Activated T-helper 2 cell treated with anti-CD3 and anti-CD28 coated beads, Interferon-gamma antibody, Interleukin-2, Interleukin-4, amounts not matched to agents 10 μg/mL and 5 μg/mL and 100 μg/mL, durations not matched to agents 14 hours and 24 hours and 36 hours (primary cell): ENCODE data around the gene ENDOG. TPM values are rescaled to one million over a fixed set of nuclear protein-coding genes. Genes with fewer than 3 reads are reported as not detected.
"Not testable (repeated sequence)": the region's sequence is repeated elsewhere in the genome, so short reads cannot be mapped to it uniquely, and the experiment has no call there.

Experiments used
- DNase-seq: peaks from one replicate; pipeline ENCODE4 v3.0.0; 2021; ENCODE audit warnings: low spot score
- H3K27ac Mint-ChIP-seq: one replicate; pipeline ENCODE4 v1.8.0; 2021; ENCODE audit warnings: mixed read lengths
- H3K27me3 Mint-ChIP-seq: one replicate; pipeline ENCODE4 v1.8.0; 2021; ENCODE audit warnings: low read depth, mixed read lengths
- H3K36me3 Mint-ChIP-seq: one replicate; pipeline ENCODE4 v1.8.0; 2021; ENCODE audit warnings: low read depth, mixed read lengths
- H3K4me1 Mint-ChIP-seq: one replicate; pipeline ENCODE4 v1.8.0; 2021; ENCODE audit warnings: low read depth, mixed read lengths
- H3K4me3 Mint-ChIP-seq: one replicate; pipeline ENCODE4 v1.8.0; 2021; ENCODE audit warnings: low read depth, mild to moderate bottlenecking, moderate library complexity, mixed read lengths
- H3K9me3 Mint-ChIP-seq: one replicate; pipeline ENCODE4 v1.8.0; 2021; ENCODE audit warnings: mixed read lengths
- intact Hi-C: fragments of 100-400 bp; cut with micrococcal nuclease; formaldehyde crosslinking; loops from one replicate; pipeline ENCODE4 v1.15.1; 2023
- total RNA-seq: library from RNA; stranded (reverse); gene quantifications from 2 replicates; pipeline ENCODE4 v1.2.3, GENCODE V29; 2022

ENDOG gene
- total RNA-seq, 1 donor from 2014 or later: 21.7 TPM

GRCh38 chr9:128786681-128787601 is 31.4 kb upstream of the ENDOG start, which contains the start of gene TBC1D13:
TBC1D13 (plus strand) TSS chr9:128787253; CDS start chr9:128787354, 101 bp downstream.
- peaks cover 20% of the 10 kb centered on the region for H3K4me1 Mint-ChIP-seq
- peak; percentile 86 for DNase-seq
- H3K36me3 Mint-ChIP-seq: peaks cover 8% of the 10 kb centered on the region
- intact Hi-C loops: loop anchor here (1.0 kb wide), 3 partner anchors 16 to 95 kb away; partner anchors contain the start of genes LRRC8A, ZDHHC12 and ZER1
- H3K9me3 Mint-ChIP-seq: no peaks in the 10 kb centered on the region
- peak within 1 kb of the TSS; percentile 90 for H3K27ac Mint-ChIP-seq
- no peaks in the 10 kb centered on the region for H3K27me3 Mint-ChIP-seq
- peak within 1 kb of the TSS; percentile 96 for H3K4me3 Mint-ChIP-seq

- no peaks in the 10 kb centered on the region for H3K27me3 Mint-ChIP-seq
- intact Hi-C loops: loop anchor here (1.0 kb wide), 3 partner anchors 16 to 95 kb away; partner anchors contain the start of genes LRRC8A, ZDHHC12 and ZER1
- H3K36me3 Mint-ChIP-seq: peaks cover 14% of the 10 kb centered on the region
- H3K4me1 Mint-ChIP-seq: peaks cover 20% of the 10 kb centered on the region
- peak overlapping the region; percentile 96 for H3K4me3 Mint-ChIP-seq
- H3K27ac Mint-ChIP-seq: peak overlapping the region; percentile 90
- DNase-seq: no peak
- H3K9me3 Mint-ChIP-seq: no peaks in the 10 kb centered on the region
Measured at GRCh38 chr9:128787659-128788058, 30.6 kb upstream of the ENDOG start.

- H3K4me3 Mint-ChIP-seq: peak overlapping the region; percentile 96
- no peak for DNase-seq
- no peaks in the 10 kb centered on the region for H3K27me3 Mint-ChIP-seq
- H3K4me1 Mint-ChIP-seq: peaks cover 16% of the 10 kb centered on the region
- peak overlapping the region; percentile 90 for H3K27ac Mint-ChIP-seq
- intact Hi-C loops: no loop called here
- H3K9me3 Mint-ChIP-seq: no peaks in the 10 kb centered on the region
- H3K36me3 Mint-ChIP-seq: peaks cover 21% of the 10 kb centered on the region
Measured at GRCh38 chr9:128788445-128788844, 29.9 kb upstream of the ENDOG start.

- Mint-ChIP-seq H3K36me3 (peaks cover 26% of the 10 kb centered on the region), H3K9me3 (no peaks in the 10 kb centered on the region), H3K4me1 (peaks cover 15% of the 10 kb centered on the region), H3K4me3 (no peak overlapping the region), H3K27me3 (no peaks in the 10 kb centered on the region), H3K27ac (no peak overlapping the region)
- no peak for DNase-seq
- intact Hi-C loops: no loop called here
Measured at GRCh38 chr9:128790536-128790935, 27.8 kb upstream of the ENDOG start.

GRCh38 chr9:128792134-128792533 is 26.2 kb upstream of the ENDOG start:
- peaks cover 26% of the 10 kb centered on the region for H3K36me3 Mint-ChIP-seq
- no peak for DNase-seq
- no peaks in the 10 kb centered on the region for H3K9me3 Mint-ChIP-seq
- H3K4me3 Mint-ChIP-seq: no peak overlapping the region
- H3K27me3 Mint-ChIP-seq: no peaks in the 10 kb centered on the region
- H3K4me1 Mint-ChIP-seq: peaks cover 15% of the 10 kb centered on the region
- H3K27ac Mint-ChIP-seq: no peak overlapping the region
- intact Hi-C loops: no loop called here

GRCh38 chr9:128792978-128793686 is 25.2 kb upstream of the ENDOG start:
- peaks cover 29% of the 10 kb centered on the region for H3K36me3 Mint-ChIP-seq
- no peak overlapping the region for H3K27ac Mint-ChIP-seq

GRCh38 chr9:128794961-128795360 is 23.3 kb upstream of the ENDOG start:
- H3K27ac Mint-ChIP-seq, DNase-seq, H3K4me3 Mint-ChIP-seq, H3K4me1 Mint-ChIP-seq, intact Hi-C loops, H3K9me3 Mint-ChIP-seq, H3K27me3 Mint-ChIP-seq: not testable (repeated sequence)
- peaks cover 40% of the 10 kb centered on the region for H3K36me3 Mint-ChIP-seq

More at GRCh38 chr9:128792978-128793686, 25.2 kb upstream of the ENDOG start:
- no peak for DNase-seq
- no peak overlapping the region for H3K4me3 Mint-ChIP-seq
- H3K4me1 Mint-ChIP-seq: peaks cover 9% of the 10 kb centered on the region
- no peaks in the 10 kb centered on the region for H3K27me3 Mint-ChIP-seq
- intact Hi-C loops: no loop called here
- no peaks in the 10 kb centered on the region for H3K9me3 Mint-ChIP-seq

- Mint-ChIP-seq H3K4me3 (no peak overlapping the region), H3K9me3 (no peaks in the 10 kb centered on the region), H3K27me3 (no peaks in the 10 kb centered on the region), H3K4me1 (no peaks in the 10 kb centered on the region), H3K27ac (no peak overlapping the region), H3K36me3 (peaks cover 32% of the 10 kb centered on the region)
- no peak for DNase-seq
- intact Hi-C loops: no loop called here
Measured at GRCh38 chr9:128798896-128799295, 19.4 kb upstream of the ENDOG start.

- no peak overlapping the region for H3K27ac Mint-ChIP-seq
- no peaks in the 10 kb centered on the region for H3K9me3 Mint-ChIP-seq
- intact Hi-C loops: no loop called here
- H3K36me3 Mint-ChIP-seq: peaks cover 31% of the 10 kb centered on the region
- no peak for DNase-seq
- no peaks in the 10 kb centered on the region for H3K27me3 Mint-ChIP-seq
- no peak overlapping the region for H3K4me3 Mint-ChIP-seq
- no peaks in the 10 kb centered on the region for H3K4me1 Mint-ChIP-seq
Measured at GRCh38 chr9:128800061-128800460, 18.2 kb upstream of the ENDOG start.

GRCh38 chr9:128802482-128802881 is 15.8 kb upstream of the ENDOG start:
- H3K27me3 Mint-ChIP-seq: no peaks in the 10 kb centered on the region
- no peak overlapping the region for H3K27ac Mint-ChIP-seq
- no peak for DNase-seq
- H3K36me3 Mint-ChIP-seq: peaks cover 37% of the 10 kb centered on the region
- intact Hi-C loops: no loop called here
- no peaks in the 10 kb centered on the region for H3K9me3 Mint-ChIP-seq
- H3K4me3 Mint-ChIP-seq: no peak overlapping the region
- no peaks in the 10 kb centered on the region for H3K4me1 Mint-ChIP-seq

- Mint-ChIP-seq H3K4me1 (no peaks in the 10 kb centered on the region), H3K36me3 (peaks cover 27% of the 10 kb centered on the region), H3K4me3 (no peak overlapping the region), H3K9me3 (no peaks in the 10 kb centered on the region), H3K27me3 (no peaks in the 10 kb centered on the region), H3K27ac (no peak overlapping the region)
- intact Hi-C loops: no loop called here
- DNase-seq: no peak
Measured at GRCh38 chr9:128805661-128806060, 12.6 kb upstream of the ENDOG start.

GRCh38 chr9:128807827-128808226 is 10.5 kb upstream of the ENDOG start:
- intact Hi-C loops: no loop called here
- no peaks in the 10 kb centered on the region for H3K4me1 Mint-ChIP-seq
- H3K36me3 Mint-ChIP-seq: peaks cover 21% of the 10 kb centered on the region
- no peak overlapping the region for H3K4me3 Mint-ChIP-seq
- H3K27me3 Mint-ChIP-seq: no peaks in the 10 kb centered on the region
- no peak overlapping the region for H3K27ac Mint-ChIP-seq
- no peaks in the 10 kb centered on the region for H3K9me3 Mint-ChIP-seq
- no peak for DNase-seq

- Mint-ChIP-seq H3K4me3 (no peak overlapping the region), H3K9me3 (no peaks in the 10 kb centered on the region), H3K4me1 (no peaks in the 10 kb centered on the region), H3K36me3 (peaks cover 14% of the 10 kb centered on the region), H3K27ac (no peak overlapping the region), H3K27me3 (no peaks in the 10 kb centered on the region)
- no peak for DNase-seq
- intact Hi-C loops: no loop called here
Measured at GRCh38 chr9:128808543-128808942, 9.8 kb upstream of the ENDOG start.
